NCI-H146 treated with DMSO at 0.1 percent for 48 hours (cell line): ENCODE results near the gene MCM5.

Experiments
- DNase-seq: peaks from one replicate; lab custom pipeline; 2025; ENCODE audit not compliant: unreplicated experiment; lab: John Stamatoyannopoulos, UW

MCM5 gene

GRCh38 chr22:35401863-35402262 lies 1.9 kb downstream of the MCM5 start:
- DNase-seq, result no peak

- no peak for DNase-seq
Observed at GRCh38 chr22:35403356-35403755, 3.4 kb downstream of the MCM5 start.

GRCh38 chr22:35404176-35404575 lies 4.2 kb downstream of the MCM5 start:
- no peak for DNase-seq

- no peak for DNase-seq
Observed at GRCh38 chr22:35406443-35406842, 6.5 kb downstream of the MCM5 start.

GRCh38 chr22:35407362-35407761 lies 7.4 kb downstream of the MCM5 start:
- DNase-seq, result no peak

GRCh38 chr22:35409783-35410662 lies 10.1 kb downstream of the MCM5 start:
- no peak for DNase-seq

GRCh38 chr22:35410663-35411034 lies 10.7 kb downstream of the MCM5 start:
- DNase-seq, result no peak

- DNase-seq, result no peak
Observed at GRCh38 chr22:35411102-35411501, 11.2 kb downstream of the MCM5 start.

- DNase-seq, result no peak
Observed at GRCh38 chr22:35413624-35414023, 13.7 kb downstream of the MCM5 start.

GRCh38 chr22:35417606-35418005 lies 17.7 kb downstream of the MCM5 start:
- no peak for DNase-seq

GRCh38 chr22:35418088-35418487 lies 18.1 kb downstream of the MCM5 start:
- DNase-seq, result no peak

GRCh38 chr22:35418731-35419130 lies 18.8 kb downstream of the MCM5 start:
- no peak for DNase-seq

- DNase-seq, result no peak
Observed at GRCh38 chr22:35419756-35420155, 19.8 kb downstream of the MCM5 start.

- DNase-seq, result no peak
Observed at GRCh38 chr22:35421121-35421520, 21.2 kb downstream of the MCM5 start.

GRCh38 chr22:35422145-35422544 lies 22.2 kb downstream of the MCM5 start:
- DNase-seq, result no peak

- DNase-seq, result no peak
Observed at GRCh38 chr22:35422936-35423335, 23.0 kb downstream of the MCM5 start.

GRCh38 chr22:35424081-35424480 lies 24.1 kb downstream of the MCM5 start:
- DNase-seq, result no peak

GRCh38 chr22:35424761-35425160 lies 24.8 kb downstream of the MCM5 start:
- DNase-seq, result no peak

GRCh38 chr22:35425546-35425945 lies 25.6 kb downstream of the MCM5 start:
- DNase-seq, result no peak

GRCh38 chr22:35425971-35426800 lies 26.2 kb downstream of the MCM5 start:
- DNase-seq, result no peak

- DNase-seq, result no peak
Observed at GRCh38 chr22:35426801-35427140, 26.8 kb downstream of the MCM5 start.

- peak; percentile 14 for DNase-seq
Observed at GRCh38 chr22:35430897-35431322, 31.0 kb downstream of the MCM5 start.
